Hepatic stellate cell (primary cell): Measurements from ENCODE around the gene CCNB3.
A peak's percentile ranks its signal among the peaks of the same experiment; 100 is the strongest.
"Not testable (repeated sequence)": the region's sequence is repeated elsewhere in the genome, so short reads cannot be mapped to it uniquely, and the experiment has no call there.

Experiments used
- DNase-seq: peaks from one replicate; pipeline ENCODE4 v3.0.0; 2011; ENCODE audit warnings: low spot score

Gene CCNB3

GRCh38 chrX:50204364-50204899, at the start of gene CCNB3:
CCNB3 (plus strand) TSS chrX:50204765; CDS start chrX:50285164, 80,399 bp downstream.
- DNase-seq: peak; percentile 60

- DNase-seq: no peak
Measured at GRCh38 chrX:50157545-50158135, 46.9 kb upstream of the CCNB3 start.

- DNase-seq: no peak
Measured at GRCh38 chrX:50158593-50158992, 46.0 kb upstream of the CCNB3 start.

GRCh38 chrX:50161127-50161526, 43.4 kb upstream of the CCNB3 start:
- no peak for DNase-seq

- DNase-seq: no peak
Measured at GRCh38 chrX:50165727-50166126, 38.8 kb upstream of the CCNB3 start.

GRCh38 chrX:50167366-50167765, 37.2 kb upstream of the CCNB3 start:
- DNase-seq: no peak

GRCh38 chrX:50168241-50168687, 36.3 kb upstream of the CCNB3 start:
- no peak for DNase-seq

GRCh38 chrX:50169717-50170116, 34.8 kb upstream of the CCNB3 start:
- no peak for DNase-seq

- DNase-seq: no peak
Measured at GRCh38 chrX:50180073-50180940, 24.3 kb upstream of the CCNB3 start.

GRCh38 chrX:50183891-50184290, 20.7 kb upstream of the CCNB3 start:
- DNase-seq: no peak

GRCh38 chrX:50188859-50189600, 15.5 kb upstream of the CCNB3 start:
- DNase-seq: no peak

- DNase-seq: no peak
Measured at GRCh38 chrX:50198348-50198747, 6.2 kb upstream of the CCNB3 start.

- DNase-seq: no peak
Measured at GRCh38 chrX:50200907-50201306, 3.7 kb upstream of the CCNB3 start, which contains the start of gene AKAP4. AKAP4 (minus strand) TSS chrX:50201007; CDS start chrX:50200889, 118 bp downstream.

- DNase-seq: no peak
Measured at GRCh38 chrX:50202539-50202938, 2.0 kb upstream of the CCNB3 start.

- no peak for DNase-seq
Measured at GRCh38 chrX:50206753-50207152, 2.2 kb downstream of the CCNB3 start.

- no peak for DNase-seq
Measured at GRCh38 chrX:50211510-50211909, 6.9 kb downstream of the CCNB3 start.

- DNase-seq: no peak
Measured at GRCh38 chrX:50281253-50281652, 76.7 kb downstream of the CCNB3 start.

- no peak for DNase-seq
Measured at GRCh38 chrX:50327235-50327634, 122.7 kb downstream of the CCNB3 start.

- DNase-seq: not testable (repeated sequence)
Measured at GRCh38 chrX:50332668-50333067, 128.1 kb downstream of the CCNB3 start.

GRCh38 chrX:50333308-50333707, 128.7 kb downstream of the CCNB3 start:
- DNase-seq: no peak

GRCh38 chrX:50343917-50344316, 139.4 kb downstream of the CCNB3 start:
- DNase-seq: no peak

- no peak for DNase-seq
Measured at GRCh38 chrX:50372966-50373365, 168.4 kb downstream of the CCNB3 start.
